IMR-90 (cell line): Measurements from ENCODE around the gene DYNC1H1. TPM values are rescaled to one million over a fixed set of nuclear protein-coding genes. Genes with fewer than 3 reads are reported as not detected.

ENCODE experiments used
- ATAC-seq: fragments of 200-7000 bp; cut with Tn5 transposase; 2 replicates; pipeline ENCODE4 v1.9.1; 2020; ENCODE audit warnings: low read depth, mild to moderate bottlenecking, moderate library complexity
- BruUV-seq: library from RNA; stranded (reverse); fragments of 400-500 nt; replicated peaks from 2 replicates; lab custom pipeline; 2021; lab: Mats Ljungman, UMichigan
- CTCF ChIA-PET: fragments of 300-600 bp; formaldehyde crosslinking; extraction: SDS; loops from one replicate; lab custom pipeline; 2021; ENCODE audit warnings: antibody characterized with exemption; lab: Yijun Ruan, JAX
- POLR2A ChIA-PET: fragments of 300-600 bp; sonication (Branson Sonifier 250); formaldehyde crosslinking; loops from one replicate; lab custom pipeline; 2022; ENCODE audit warnings: antibody characterized with exemption; ENCODE audit not compliant: unreplicated experiment; lab: Charles Lee
- DNase-seq: peaks from one replicate; pipeline ENCODE4 v3.0.0; 2013
- H2AFZ ChIP-seq: replicated peaks from 2 replicates; pipeline ENCODE3; 2013; ENCODE audit warnings: low read length, mild to moderate bottlenecking; ENCODE audit not compliant: poor library complexity
- H2AK5ac ChIP-seq: 2 replicates; pipeline ENCODE4 v1.6.1; 2013; ENCODE audit warnings: low read depth, low read length, inconsistent platforms
- H2AK9ac ChIP-seq: replicated peaks from 2 replicates; pipeline ENCODE3; 2013; ENCODE audit warnings: mild to moderate bottlenecking, low read depth, low read length, moderate library complexity; ENCODE audit not compliant: poor library complexity
- H2BK120ac ChIP-seq: 2 replicates; pipeline ENCODE4 v1.6.1; 2013; ENCODE audit warnings: low read depth, low read length, inconsistent platforms
- H2BK15ac ChIP-seq: 3 replicates; pipeline ENCODE4 v1.6.1; 2013; ENCODE audit warnings: low read depth, low read length, inconsistent platforms
- H2BK20ac ChIP-seq: 2 replicates; pipeline ENCODE4 v1.6.1; 2013; ENCODE audit warnings: low read depth, mild to moderate bottlenecking, inconsistent platforms, low read length, moderate library complexity
- H2BK5ac ChIP-seq: 2 replicates; pipeline ENCODE4 v1.6.1; 2013; ENCODE audit warnings: mild to moderate bottlenecking, low read depth, low read length, inconsistent platforms; ENCODE audit not compliant: poor library complexity, severe bottlenecking
- H3K14ac ChIP-seq: replicated peaks from 2 replicates; pipeline ENCODE4 v1.6.1; 2013; ENCODE audit warnings: low read depth, low read length, inconsistent platforms
- H3K18ac ChIP-seq: 2 replicates; pipeline ENCODE4 v1.6.1; 2013; ENCODE audit warnings: low read depth, low read length, control low read depth
- H3K23ac ChIP-seq: 2 replicates; pipeline ENCODE4 v1.6.1; 2013; ENCODE audit warnings: low read depth, low read length, inconsistent platforms
- H3K27ac ChIP-seq: 2 replicates; pipeline ENCODE4 v1.5.1; 2013; ENCODE audit warnings: mild to moderate bottlenecking, control low read depth, low read length; ENCODE audit not compliant: insufficient read depth
- H3K27me3 ChIP-seq: 2 replicates; pipeline ENCODE4 v1.6.1; 2013; ENCODE audit warnings: low read length; ENCODE audit not compliant: control insufficient read depth, insufficient read depth
- H3K36me3 ChIP-seq: 2 replicates; pipeline ENCODE4 v1.6.1; 2013; ENCODE audit warnings: low read length, mixed read lengths; ENCODE audit not compliant: control insufficient read depth, insufficient read depth
- H3K4ac ChIP-seq: 2 replicates; pipeline ENCODE4 v1.6.1; 2013; ENCODE audit warnings: low read depth, low read length, inconsistent platforms
- H3K4me1 ChIP-seq: 2 replicates; pipeline ENCODE4 v1.6.1; 2013; ENCODE audit warnings: low read length, mixed read lengths; ENCODE audit not compliant: control insufficient read depth, insufficient read depth
- H3K4me2 ChIP-seq: 2 replicates; pipeline ENCODE4 v1.6.1; 2013; ENCODE audit warnings: low read depth, mild to moderate bottlenecking, control low read depth, low read length, moderate library complexity
- H3K4me3 ChIP-seq: 2 replicates; pipeline ENCODE4 v1.5.1; 2013; ENCODE audit warnings: low read depth, mild to moderate bottlenecking, control low read depth, low read length, moderate library complexity; ENCODE audit not compliant: insufficient read depth
- H3K56ac ChIP-seq: 2 replicates; pipeline ENCODE4 v1.6.1; 2013; ENCODE audit warnings: low read length, inconsistent platforms; ENCODE audit not compliant: insufficient read depth; ENCODE audit errors: extremely low read depth
- H3K79me1 ChIP-seq, 2 experiments: 2 replicates each; pipeline ENCODE4 v1.6.1; 2013; ENCODE audit warnings: low read length in 2 of 2, inconsistent platforms in 1 of 2, low read depth in 1 of 2
- H3K9ac ChIP-seq: 2 replicates; pipeline ENCODE4 v1.6.1; 2013; ENCODE audit warnings: low read depth, low read length, control low read depth
- H3K9me1 ChIP-seq: 2 replicates; pipeline ENCODE4 v1.6.1; 2013; ENCODE audit warnings: low read length, inconsistent platforms; ENCODE audit not compliant: insufficient read depth
- H3K9me3 ChIP-seq: 2 replicates; pipeline ENCODE4 v1.6.1; 2013; ENCODE audit warnings: low read length; ENCODE audit not compliant: control insufficient read depth, insufficient read depth
- H4K20me1 ChIP-seq: 2 replicates; pipeline ENCODE4 v1.6.1; 2013; ENCODE audit warnings: low read length, inconsistent platforms; ENCODE audit not compliant: insufficient read depth
- H4K5ac ChIP-seq: 2 replicates; pipeline ENCODE4 v1.6.1; 2013; ENCODE audit warnings: mild to moderate bottlenecking, low read depth, low read length, control low read depth
- H4K8ac ChIP-seq, 2 experiments: 2 replicates each; pipeline ENCODE4 v1.6.1; 2013; ENCODE audit warnings: low read depth in 2 of 2, low read length in 2 of 2, control low read depth in 1 of 2, inconsistent platforms in 1 of 2
- H4K91ac ChIP-seq: 2 replicates; pipeline ENCODE4 v1.6.1; 2013; ENCODE audit warnings: low read depth, low read length, inconsistent platforms; ENCODE audit not compliant: insufficient read depth
- CEBPB ChIP-seq: IDR thresholded peaks from 2 replicates; pipeline ENCODE4 v1.6.1; 2012; ENCODE audit warnings: low read depth, low read length, improper control_type of control experiment
- CHD1 ChIP-seq: IDR thresholded peaks from 2 replicates; pipeline ENCODE4 v1.6.1; 2012; ENCODE audit warnings: low read depth, low read length, improper control_type of control experiment
- CTCF ChIP-seq: conservative IDR thresholded peaks from 2 replicates; pipeline ENCODE4 v1.5.1; 2012; ENCODE audit warnings: mild to moderate bottlenecking, low read depth, low read length, improper control_type of control experiment
- ELK1 ChIP-seq: fragments of 150-350 bp; IDR thresholded peaks from 2 replicates; pipeline ENCODE4 v1.6.1; 2016; ENCODE audit warnings: low read depth, mild to moderate bottlenecking, low read length, moderate library complexity, borderline replicate concordance
- MAFK ChIP-seq: IDR thresholded peaks from 2 replicates; pipeline ENCODE4 v1.6.1; 2012; ENCODE audit warnings: low read depth, low read length, improper control_type of control experiment
- MAZ ChIP-seq: IDR thresholded peaks from 2 replicates; pipeline ENCODE4 v1.6.1; 2012; ENCODE audit warnings: low read depth, mild to moderate bottlenecking, low read length, improper control_type of control experiment, moderate library complexity, borderline replicate concordance
- MXI1 ChIP-seq: IDR thresholded peaks from 2 replicates; pipeline ENCODE4 v1.6.1; 2012; ENCODE audit warnings: low read depth, mild to moderate bottlenecking, low read length, moderate library complexity, borderline replicate concordance
- NFE2L2 ChIP-seq: fragments of 150-350 bp; IDR thresholded peaks from 2 replicates; pipeline ENCODE4 v1.6.1; 2016; ENCODE audit warnings: low read depth, mild to moderate bottlenecking, low read length
- POLR2A ChIP-seq: IDR thresholded peaks from 2 replicates; pipeline ENCODE4 v1.6.1; 2012; ENCODE audit warnings: mild to moderate bottlenecking, low read depth, low read length
- USF2 ChIP-seq: fragments of 150-350 bp; IDR thresholded peaks from 2 replicates; pipeline ENCODE4 v1.6.1; 2017; ENCODE audit warnings: mild to moderate bottlenecking, antibody characterized with exemption, low read length, low read depth
- WGBS, 2 experiments: methylation state at CpG; one replicate each; pipeline versions ENCODE4 v1.1.5 to v1.1.7; 2013; ENCODE audit warnings: missing lambda C conversion rate in 2 of 2; ENCODE audit not compliant: insufficient read length in 1 of 2; ENCODE audit errors: extremely low coverage in 2 of 2; 5-methylcytosine and 5-hydroxymethylcytosine counted together
- dilution Hi-C: fragments of 300-500 bp; cut with HindIII; formaldehyde crosslinking; loops from one replicate; pipeline ENCODE4 v1.14.3; 2018; ENCODE audit warnings: low sequenced_read_pairs; ENCODE audit not compliant: unreplicated experiment
- in situ Hi-C: fragments of 300-500 bp; cut with MboI; formaldehyde crosslinking; loops from 3 replicates; pipeline ENCODE4 v1.14.3; 2019; ENCODE audit warnings: low sequenced_read_pairs, inconsistent platforms, mixed read lengths
- intact Hi-C: fragments of 100-400 bp; cut with micrococcal nuclease; formaldehyde crosslinking; loops from 2 replicates; pipeline ENCODE4 v1.10.0; 2022
- polyA plus RNA-seq, 3 experiments: library from polyadenylated mRNA; depleted of rRNA; stranded (reverse); fragments of >200 nt; gene quantifications; 2 replicates each; pipeline ENCODE4 v1.2.3, GENCODE V29; 2012; ENCODE audit warnings: low replicate concordance in 1 of 3
- total RNA-seq: library from RNA; depleted of rRNA; stranded (reverse); fragments of >200 nt; gene quantifications from 2 replicates; pipeline ENCODE4 v1.2.3, GENCODE V29; 2012

Gene DYNC1H1
- total and polyA plus RNA-seq, 2 of the 4 experiments (the other 2 are of a cell fraction): 240 to 670 TPM

GRCh38 chr14:102035914-102036313 is 71.5 kb downstream of the DYNC1H1 start:
- H4K91ac ChIP-seq: no peak overlapping the region
- H3K14ac ChIP-seq: no peak overlapping the region
- H3K9me3 ChIP-seq: no peaks in the 10 kb centered on the region
- no peak overlapping the region for H3K23ac ChIP-seq
- no peak overlapping the region for H3K56ac ChIP-seq
- no peak overlapping the region for H3K9ac ChIP-seq
- H3K4me1 ChIP-seq: no peaks in the 10 kb centered on the region
- dilution Hi-C loops (no loop called here), in situ Hi-C loops (no loop called here), intact Hi-C loops (no loop called here)
- no peak overlapping the region for H2AK9ac ChIP-seq
- H2AFZ ChIP-seq: no peak overlapping the region
- no peak for DNase-seq
- H3K36me3 ChIP-seq: peaks cover 74% of the 10 kb centered on the region
- no peak overlapping the region for H3K4me3 ChIP-seq
- ATAC-seq: no peak
- no peak overlapping the region for H2BK5ac ChIP-seq
- no peak overlapping the region for H3K4me2 ChIP-seq
- CTCF ChIA-PET: no interaction called here
- POLR2A ChIA-PET: interaction anchor here (0.6 kb wide), 1 partner anchor 44 kb away, joined by 3 read pairs; no protein-coding TSS in a partner anchor
- H3K79me1 ChIP-seq: peaks cover 32 to 33% of the 10 kb centered on the region in 2 experiments
- peaks cover 7% of the 10 kb centered on the region; the same call in 1 of the 2 replicates for H4K20me1 ChIP-seq
- H3K27me3 ChIP-seq: no peaks in the 10 kb centered on the region
- no TSS peak for BruUV-seq
- peaks cover 6% of the 10 kb centered on the region for H3K9me1 ChIP-seq
- no peak overlapping the region for H3K27ac ChIP-seq
- H2BK20ac ChIP-seq: no peak overlapping the region
- H3K18ac ChIP-seq: no peak overlapping the region
- H2BK15ac ChIP-seq: no peak overlapping the region
- no peak overlapping the region for H4K5ac ChIP-seq
- 90% methylated on average over 5 of the region's 9 CpGs; no CpG with 5 or more reads in 1 of the 2 experiments for WGBS, 2 experiments
- no peak overlapping the region for H2BK120ac ChIP-seq
- no peak for TF ChIP-seq MAZ
- TF ChIP-seq MXI1: no peak
- TF ChIP-seq MAFK: no peak
- no peak for TF ChIP-seq CHD1
- no peak for TF ChIP-seq USF2
- no peak for TF ChIP-seq CEBPB
- TF ChIP-seq ELK1: no peak
- TF ChIP-seq NFE2L2: no peak
- TF ChIP-seq POLR2A: no peak
- TF ChIP-seq CTCF: no peak
- no peak overlapping the region for H3K4ac ChIP-seq
- no peak overlapping the region for H2AK5ac ChIP-seq
- H4K8ac ChIP-seq: no peak overlapping the region
